HepG2 (cell line): Measurements from ENCODE around the gene STEAP1B.
"Not testable (repeated sequence)": the region's sequence is repeated elsewhere in the genome, so short reads cannot be mapped to it uniquely, and the experiment has no call there.

Source experiments
- CREB1 ChIP-seq, 2 experiments: fragments of 450-650 bp in 1 of 2; IDR thresholded peaks; 2 replicates each; pipeline ENCODE4 v1.6.1; 2016 to 2017; ENCODE audit warnings: control low read depth in 1 of 2, mild to moderate bottlenecking in 1 of 2, missing compliant biosample characterization in 1 of 2, missing genetic modification characterization in 1 of 2
- MYNN ChIP-seq: sonication (generic); formaldehyde crosslinking; IDR thresholded peaks from 2 replicates; pipeline ENCODE4 v1.4.0; 2020; ENCODE audit warnings: mild to moderate bottlenecking, low read depth, missing genetic modification reagents
- PHF8 ChIP-seq: sonication (generic); formaldehyde crosslinking; IDR thresholded peaks from 2 replicates; pipeline ENCODE4 v1.5.0; 2020; ENCODE audit warnings: missing genetic modification reagents
- POLR2AphosphoS5 ChIP-seq: IDR thresholded peaks from 2 replicates; pipeline ENCODE4 v1.6.1; 2012; ENCODE audit warnings: low read depth, low read length
- XRCC5 ChIP-seq: fragments of 200-400 bp; formaldehyde crosslinking; optimal IDR thresholded peaks from 2 replicates; pipeline ENCODE3; 2017; ENCODE audit warnings: mild to moderate bottlenecking, low read length
- ZFP90 ChIP-seq: sonication (generic); formaldehyde crosslinking; IDR thresholded peaks from 2 replicates; pipeline ENCODE4 v1.8.0; 2022; ENCODE audit warnings: missing genetic modification reagents, mild to moderate bottlenecking, inconsistent platforms, borderline replicate concordance
- ZNF878 ChIP-seq: sonication (generic); formaldehyde crosslinking; IDR thresholded peaks from 2 replicates; pipeline ENCODE4 v1.8.1; 2023; ENCODE audit warnings: mild to moderate bottlenecking, missing genetic modification reagents, moderate library complexity
- TF ChIP-seq, protein P1 (sequence below): sonication (generic); formaldehyde crosslinking; IDR thresholded peaks from 2 replicates; pipeline ENCODE4 v1.5.0; 2020; ENCODE audit warnings: missing genetic modification reagents
- TF ChIP-seq, protein P2 (sequence below): sonication (generic); formaldehyde crosslinking; IDR thresholded peaks from 2 replicates; pipeline ENCODE4 v1.5.0; 2020; ENCODE audit warnings: mild to moderate bottlenecking, missing genetic modification reagents, moderate library complexity
- TF ChIP-seq, protein P3 (sequence below): IDR thresholded peaks from 2 replicates; pipeline ENCODE4 v1.6.1; 2012; ENCODE audit warnings: inconsistent platforms
- TF ChIP-seq, protein P4 (sequence below): sonication (generic); formaldehyde crosslinking; IDR thresholded peaks from 2 replicates; pipeline ENCODE4 v1.4.0; 2020; ENCODE audit warnings: missing genetic modification reagents, borderline replicate concordance
- TF ChIP-seq, protein P5 (sequence below): sonication (generic); formaldehyde crosslinking; IDR thresholded peaks from 2 replicates; pipeline ENCODE4 v1.4.0; 2020; ENCODE audit warnings: mild to moderate bottlenecking, missing genetic modification reagents
- TF ChIP-seq, protein P6 (sequence below): sonication (generic); formaldehyde crosslinking; IDR thresholded peaks from 2 replicates; pipeline ENCODE4 v1.8.1; 2023; ENCODE audit warnings: mild to moderate bottlenecking, inconsistent platforms, moderate library complexity, missing genetic modification reagents, borderline replicate concordance
- TF ChIP-seq, protein P7 (sequence below): sonication (generic); formaldehyde crosslinking; IDR thresholded peaks from 2 replicates; pipeline ENCODE4 v1.4.0; 2020; ENCODE audit warnings: low read depth, mild to moderate bottlenecking, missing genetic modification reagents

DNA sequence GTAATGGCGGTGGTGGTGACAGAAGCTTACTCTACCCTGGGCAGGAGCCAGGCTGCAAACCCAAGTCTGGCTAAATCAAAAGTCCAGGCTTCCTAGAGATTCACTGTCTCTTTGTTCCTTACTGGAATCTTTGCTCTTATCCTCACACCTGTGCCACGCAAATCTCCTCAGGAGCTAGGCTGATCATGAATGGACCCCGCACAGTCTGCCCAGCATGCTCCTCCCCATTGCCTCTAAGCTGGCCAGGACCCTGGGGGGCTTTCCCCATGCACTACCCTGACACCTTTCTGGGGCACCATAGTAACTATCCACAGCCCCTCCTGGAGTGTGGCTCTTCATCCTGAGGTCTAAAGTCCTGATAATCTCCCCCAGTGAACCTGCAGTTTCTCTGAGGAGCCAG, 7.3 kb upstream of the STEAP1B start:
- TF ChIP-seq, protein P1, sequence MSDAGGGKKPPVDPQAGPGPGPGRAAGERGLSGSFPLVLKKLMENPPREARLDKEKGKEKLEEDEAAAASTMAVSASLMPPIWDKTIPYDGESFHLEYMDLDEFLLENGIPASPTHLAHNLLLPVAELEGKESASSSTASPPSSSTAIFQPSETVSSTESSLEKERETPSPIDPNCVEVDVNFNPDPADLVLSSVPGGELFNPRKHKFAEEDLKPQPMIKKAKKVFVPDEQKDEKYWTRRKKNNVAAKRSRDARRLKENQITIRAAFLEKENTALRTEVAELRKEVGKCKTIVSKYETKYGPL (CRISPR knock-in tag), result not testable (repeated sequence)
- TF ChIP-seq POLR2AphosphoS5; MYNN (CRISPR knock-in tag); PHF8 (CRISPR knock-in tag); ZFP90 (CRISPR knock-in tag); XRCC5; CREB1 (IDR thresholded peaks at IDR 0.05); CREB1 (CRISPR knock-in tag; IDR thresholded peaks at IDR 0.05); ZNF878 (CRISPR knock-in tag): not testable (repeated sequence)
- TF ChIP-seq, protein P2, sequence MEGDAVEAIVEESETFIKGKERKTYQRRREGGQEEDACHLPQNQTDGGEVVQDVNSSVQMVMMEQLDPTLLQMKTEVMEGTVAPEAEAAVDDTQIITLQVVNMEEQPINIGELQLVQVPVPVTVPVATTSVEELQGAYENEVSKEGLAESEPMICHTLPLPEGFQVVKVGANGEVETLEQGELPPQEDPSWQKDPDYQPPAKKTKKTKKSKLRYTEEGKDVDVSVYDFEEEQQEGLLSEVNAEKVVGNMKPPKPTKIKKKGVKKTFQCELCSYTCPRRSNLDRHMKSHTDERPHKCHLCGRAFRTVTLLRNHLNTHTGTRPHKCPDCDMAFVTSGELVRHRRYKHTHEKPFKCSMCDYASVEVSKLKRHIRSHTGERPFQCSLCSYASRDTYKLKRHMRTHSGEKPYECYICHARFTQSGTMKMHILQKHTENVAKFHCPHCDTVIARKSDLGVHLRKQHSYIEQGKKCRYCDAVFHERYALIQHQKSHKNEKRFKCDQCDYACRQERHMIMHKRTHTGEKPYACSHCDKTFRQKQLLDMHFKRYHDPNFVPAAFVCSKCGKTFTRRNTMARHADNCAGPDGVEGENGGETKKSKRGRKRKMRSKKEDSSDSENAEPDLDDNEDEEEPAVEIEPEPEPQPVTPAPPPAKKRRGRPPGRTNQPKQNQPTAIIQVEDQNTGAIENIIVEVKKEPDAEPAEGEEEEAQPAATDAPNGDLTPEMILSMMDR, result not testable (repeated sequence)
- TF ChIP-seq, protein P3, sequence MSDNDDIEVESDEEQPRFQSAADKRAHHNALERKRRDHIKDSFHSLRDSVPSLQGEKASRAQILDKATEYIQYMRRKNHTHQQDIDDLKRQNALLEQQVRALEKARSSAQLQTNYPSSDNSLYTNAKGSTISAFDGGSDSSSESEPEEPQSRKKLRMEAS, result not testable (repeated sequence)
- TF ChIP-seq, protein P4, sequence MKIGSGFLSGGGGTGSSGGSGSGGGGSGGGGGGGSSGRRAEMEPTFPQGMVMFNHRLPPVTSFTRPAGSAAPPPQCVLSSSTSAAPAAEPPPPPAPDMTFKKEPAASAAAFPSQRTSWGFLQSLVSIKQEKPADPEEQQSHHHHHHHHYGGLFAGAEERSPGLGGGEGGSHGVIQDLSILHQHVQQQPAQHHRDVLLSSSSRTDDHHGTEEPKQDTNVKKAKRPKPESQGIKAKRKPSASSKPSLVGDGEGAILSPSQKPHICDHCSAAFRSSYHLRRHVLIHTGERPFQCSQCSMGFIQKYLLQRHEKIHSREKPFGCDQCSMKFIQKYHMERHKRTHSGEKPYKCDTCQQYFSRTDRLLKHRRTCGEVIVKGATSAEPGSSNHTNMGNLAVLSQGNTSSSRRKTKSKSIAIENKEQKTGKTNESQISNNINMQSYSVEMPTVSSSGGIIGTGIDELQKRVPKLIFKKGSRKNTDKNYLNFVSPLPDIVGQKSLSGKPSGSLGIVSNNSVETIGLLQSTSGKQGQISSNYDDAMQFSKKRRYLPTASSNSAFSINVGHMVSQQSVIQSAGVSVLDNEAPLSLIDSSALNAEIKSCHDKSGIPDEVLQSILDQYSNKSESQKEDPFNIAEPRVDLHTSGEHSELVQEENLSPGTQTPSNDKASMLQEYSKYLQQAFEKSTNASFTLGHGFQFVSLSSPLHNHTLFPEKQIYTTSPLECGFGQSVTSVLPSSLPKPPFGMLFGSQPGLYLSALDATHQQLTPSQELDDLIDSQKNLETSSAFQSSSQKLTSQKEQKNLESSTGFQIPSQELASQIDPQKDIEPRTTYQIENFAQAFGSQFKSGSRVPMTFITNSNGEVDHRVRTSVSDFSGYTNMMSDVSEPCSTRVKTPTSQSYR (CRISPR knock-in tag), result not testable (repeated sequence)
- TF ChIP-seq, protein P5, sequence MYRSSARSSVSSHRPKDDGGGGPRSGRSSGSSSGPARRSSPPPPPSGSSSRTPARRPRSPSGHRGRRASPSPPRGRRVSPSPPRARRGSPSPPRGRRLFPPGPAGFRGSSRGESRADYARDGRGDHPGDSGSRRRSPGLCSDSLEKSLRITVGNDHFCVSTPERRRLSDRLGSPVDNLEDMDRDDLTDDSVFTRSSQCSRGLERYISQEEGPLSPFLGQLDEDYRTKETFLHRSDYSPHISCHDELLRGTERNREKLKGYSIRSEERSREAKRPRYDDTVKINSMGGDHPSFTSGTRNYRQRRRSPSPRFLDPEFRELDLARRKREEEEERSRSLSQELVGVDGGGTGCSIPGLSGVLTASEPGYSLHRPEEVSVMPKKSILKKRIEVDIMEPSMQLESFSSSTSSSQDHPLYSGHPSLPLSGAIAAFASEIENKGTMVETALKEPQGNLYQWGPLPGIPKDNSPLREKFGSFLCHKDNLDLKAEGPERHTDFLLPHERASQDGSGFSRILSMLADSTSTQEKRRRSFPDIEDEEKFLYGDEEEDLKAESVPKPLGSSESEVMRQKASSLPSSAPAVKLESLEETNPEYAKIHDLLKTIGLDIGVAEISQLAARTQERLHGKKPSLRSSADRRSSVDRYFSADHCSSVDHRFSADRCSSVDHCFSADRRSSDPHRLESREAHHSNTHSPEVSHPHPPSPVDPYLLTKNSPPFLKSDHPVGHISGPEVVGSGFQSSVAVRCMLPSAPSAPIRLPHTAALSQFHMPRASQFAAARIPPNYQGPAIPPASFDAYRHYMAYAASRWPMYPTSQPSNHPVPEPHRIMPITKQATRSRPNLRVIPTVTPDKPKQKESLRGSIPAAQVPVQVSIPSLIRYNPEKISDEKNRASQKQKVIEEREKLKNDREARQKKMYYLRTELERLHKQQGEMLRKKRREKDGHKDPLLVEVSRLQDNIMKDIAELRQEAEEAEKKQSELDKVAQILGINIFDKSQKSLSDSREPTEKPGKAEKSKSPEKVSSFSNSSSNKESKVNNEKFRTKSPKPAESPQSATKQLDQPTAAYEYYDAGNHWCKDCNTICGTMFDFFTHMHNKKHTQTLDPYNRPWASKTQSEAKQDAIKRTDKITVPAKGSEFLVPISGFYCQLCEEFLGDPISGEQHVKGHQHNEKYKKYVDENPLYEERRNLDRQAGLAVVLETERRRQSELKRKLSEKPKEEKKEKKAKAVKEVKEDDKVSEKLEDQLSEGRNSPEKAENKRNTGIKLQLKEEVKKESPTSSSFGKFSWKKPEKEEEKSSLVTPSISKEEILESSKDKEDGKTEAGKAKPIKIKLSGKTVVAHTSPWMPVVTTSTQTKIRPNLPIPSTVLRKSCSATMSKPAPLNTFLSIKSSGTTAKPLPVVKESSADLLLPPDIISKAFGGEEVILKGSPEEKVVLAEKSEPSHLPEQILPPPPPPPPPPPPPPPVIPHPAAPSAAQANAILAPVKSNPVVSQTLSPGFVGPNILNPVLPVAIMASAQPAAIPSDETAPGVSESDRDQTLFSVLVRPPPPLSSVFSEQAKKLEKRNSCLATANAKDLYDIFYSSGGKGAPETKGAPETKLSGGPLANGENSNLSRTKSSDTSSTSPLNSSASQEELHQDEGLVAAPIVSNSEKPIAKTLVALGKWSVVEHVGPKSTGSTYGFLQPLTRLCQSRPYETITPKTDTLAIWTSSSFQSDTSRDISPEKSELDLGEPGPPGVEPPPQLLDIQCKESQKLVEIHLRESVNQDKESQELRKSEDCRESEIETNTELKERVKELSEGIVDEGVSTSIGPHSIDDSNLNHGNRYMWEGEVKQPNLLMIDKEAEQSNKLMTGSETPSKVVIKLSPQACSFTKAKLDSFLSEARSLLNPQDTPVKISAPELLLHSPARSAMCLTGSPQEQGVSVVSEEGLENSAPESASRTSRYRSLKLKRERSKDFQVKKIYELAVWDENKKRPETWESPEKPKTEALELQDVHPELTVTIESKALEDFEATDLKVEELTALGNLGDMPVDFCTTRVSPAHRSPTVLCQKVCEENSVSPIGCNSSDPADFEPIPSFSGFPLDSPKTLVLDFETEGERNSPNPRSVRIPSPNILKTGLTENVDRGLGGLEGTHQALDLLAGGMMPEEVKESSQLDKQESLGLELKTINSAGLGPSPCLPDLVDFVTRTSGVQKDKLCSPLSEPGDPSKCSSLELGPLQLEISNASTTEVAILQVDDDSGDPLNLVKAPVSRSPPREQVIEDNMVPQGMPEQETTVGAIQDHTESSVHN (CRISPR knock-in tag), result not testable (repeated sequence)
- TF ChIP-seq, protein P6, sequence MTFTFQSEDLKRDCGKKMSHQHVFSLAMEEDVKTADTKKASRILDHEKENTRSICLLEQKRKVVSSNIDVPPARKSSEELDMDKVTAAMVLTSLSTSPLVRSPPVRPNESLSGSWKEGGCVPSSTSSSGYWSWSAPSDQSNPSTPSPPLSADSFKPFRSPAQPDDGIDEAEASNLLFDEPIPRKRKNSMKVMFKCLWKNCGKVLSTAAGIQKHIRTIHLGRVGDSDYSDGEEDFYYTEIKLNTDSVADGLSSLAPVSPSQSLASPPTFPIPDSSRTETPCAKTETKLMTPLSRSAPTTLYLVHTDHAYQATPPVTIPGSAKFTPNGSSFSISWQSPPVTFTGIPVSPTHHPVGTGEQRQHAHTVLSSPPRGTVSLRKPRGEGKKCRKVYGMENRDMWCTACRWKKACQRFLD (CRISPR knock-in tag), result not testable (repeated sequence)
- TF ChIP-seq, protein P7, sequence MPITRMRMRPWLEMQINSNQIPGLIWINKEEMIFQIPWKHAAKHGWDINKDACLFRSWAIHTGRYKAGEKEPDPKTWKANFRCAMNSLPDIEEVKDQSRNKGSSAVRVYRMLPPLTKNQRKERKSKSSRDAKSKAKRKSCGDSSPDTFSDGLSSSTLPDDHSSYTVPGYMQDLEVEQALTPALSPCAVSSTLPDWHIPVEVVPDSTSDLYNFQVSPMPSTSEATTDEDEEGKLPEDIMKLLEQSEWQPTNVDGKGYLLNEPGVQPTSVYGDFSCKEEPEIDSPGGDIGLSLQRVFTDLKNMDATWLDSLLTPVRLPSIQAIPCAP, result not testable (repeated sequence)
